ENCODE data around the gene SLC16A11.
A peak's percentile ranks its signal among the peaks of the same experiment; 100 is the strongest.
"Not testable (repeated sequence)": the region's sequence is repeated elsewhere in the genome, so short reads cannot be mapped to it uniquely, and the experiment has no call there.

SLC16A11 gene, protein sequence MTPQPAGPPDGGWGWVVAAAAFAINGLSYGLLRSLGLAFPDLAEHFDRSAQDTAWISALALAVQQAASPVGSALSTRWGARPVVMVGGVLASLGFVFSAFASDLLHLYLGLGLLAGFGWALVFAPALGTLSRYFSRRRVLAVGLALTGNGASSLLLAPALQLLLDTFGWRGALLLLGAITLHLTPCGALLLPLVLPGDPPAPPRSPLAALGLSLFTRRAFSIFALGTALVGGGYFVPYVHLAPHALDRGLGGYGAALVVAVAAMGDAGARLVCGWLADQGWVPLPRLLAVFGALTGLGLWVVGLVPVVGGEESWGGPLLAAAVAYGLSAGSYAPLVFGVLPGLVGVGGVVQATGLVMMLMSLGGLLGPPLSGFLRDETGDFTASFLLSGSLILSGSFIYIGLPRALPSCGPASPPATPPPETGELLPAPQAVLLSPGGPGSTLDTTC

DNA sequence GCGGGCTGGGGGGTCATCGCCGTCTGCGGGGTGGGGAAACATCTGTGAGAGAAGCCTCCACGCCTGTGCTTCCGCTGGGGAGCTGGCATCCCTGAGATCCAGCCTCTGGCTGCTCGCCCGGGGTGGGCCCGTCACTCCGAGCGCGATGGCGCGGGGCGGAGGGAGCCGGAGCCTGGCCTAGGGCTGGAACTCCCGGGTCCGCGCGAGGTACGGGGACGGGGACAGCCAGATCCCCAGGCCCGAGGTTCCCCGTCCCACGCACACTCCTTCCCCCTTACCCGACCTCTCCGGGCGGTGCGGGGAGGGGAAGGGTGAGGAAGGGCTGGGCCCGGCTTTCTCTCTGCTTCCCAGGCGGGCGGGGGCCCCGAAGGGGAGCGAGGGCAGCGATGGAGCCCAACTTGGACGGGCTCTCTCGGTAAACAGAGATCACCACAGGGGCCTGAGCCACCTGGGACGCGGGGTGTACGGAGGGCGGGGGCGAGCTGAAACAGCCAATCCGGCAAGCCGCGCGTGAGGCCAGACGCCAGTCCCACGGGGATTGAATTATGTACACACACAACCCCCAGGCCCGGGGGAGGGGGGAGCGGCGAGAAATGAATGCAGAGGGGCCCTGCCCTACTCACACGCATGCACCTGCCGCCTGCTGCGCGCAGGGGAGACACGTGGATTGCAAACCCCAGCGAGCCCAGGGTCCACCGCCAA lies at the start of gene SLC16A11:
TSS of gene SLC16A11 (minus strand) at position 596 of the 702 bp plus-strand sequence. CDS start at position 17, 579 bp downstream.
- DNase-seq = peak; percentile 46

DNA sequence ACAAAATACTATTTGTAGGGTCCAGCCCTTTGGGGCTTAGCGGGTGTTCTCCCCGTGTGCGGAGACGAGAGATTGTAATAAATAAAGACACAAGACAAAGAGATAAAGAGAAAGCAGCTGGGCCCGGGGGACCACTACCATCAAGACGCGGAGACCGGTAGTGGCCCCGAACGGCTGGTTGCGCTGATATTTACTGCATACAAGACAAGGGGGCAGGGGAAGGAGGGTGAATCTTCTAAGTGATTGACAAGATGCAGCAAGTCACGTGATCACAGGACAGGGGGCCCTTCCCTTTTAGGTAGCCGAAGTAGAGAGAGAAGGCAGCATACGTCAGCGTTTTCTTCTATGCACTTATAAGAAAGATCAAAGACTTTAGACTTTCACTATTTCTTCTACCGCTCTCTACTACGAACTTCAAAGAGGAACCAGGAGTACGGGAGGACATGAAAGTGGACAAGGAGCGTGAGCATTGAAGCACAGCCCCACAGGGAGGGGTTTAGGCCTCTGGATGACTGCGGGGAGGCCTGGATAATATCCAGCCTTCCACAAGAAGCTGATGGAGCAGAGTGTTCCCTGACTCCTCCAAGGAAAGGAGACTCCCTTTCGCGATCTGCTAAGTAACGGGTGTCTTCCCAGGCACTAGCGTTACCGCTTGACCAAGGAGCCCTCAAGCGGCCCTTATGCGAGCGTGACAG lies 47.6 kb upstream of the SLC16A11 start:
- DNase-seq = not testable (repeated sequence)

DNA sequence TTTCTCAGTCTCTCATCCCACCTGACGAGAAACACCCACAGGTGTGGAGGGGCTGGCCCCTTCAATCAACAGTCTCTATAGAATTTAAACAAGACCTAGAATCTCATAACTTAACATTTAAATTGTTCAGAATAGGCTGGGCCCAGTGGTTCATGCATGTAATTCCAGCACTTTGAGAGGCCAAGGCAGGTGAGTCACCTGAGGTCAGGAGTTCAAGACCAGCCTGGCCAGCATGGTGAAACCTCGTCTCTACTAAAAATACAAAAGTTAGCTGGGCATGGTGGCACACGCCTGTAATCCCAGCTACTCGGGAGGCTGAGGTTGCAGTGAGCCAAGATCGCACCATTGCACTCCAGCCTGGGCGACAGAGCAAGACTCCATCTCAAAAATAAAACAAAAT lies 45.7 kb upstream of the SLC16A11 start:
- not testable (repeated sequence) for DNase-seq

DNA sequence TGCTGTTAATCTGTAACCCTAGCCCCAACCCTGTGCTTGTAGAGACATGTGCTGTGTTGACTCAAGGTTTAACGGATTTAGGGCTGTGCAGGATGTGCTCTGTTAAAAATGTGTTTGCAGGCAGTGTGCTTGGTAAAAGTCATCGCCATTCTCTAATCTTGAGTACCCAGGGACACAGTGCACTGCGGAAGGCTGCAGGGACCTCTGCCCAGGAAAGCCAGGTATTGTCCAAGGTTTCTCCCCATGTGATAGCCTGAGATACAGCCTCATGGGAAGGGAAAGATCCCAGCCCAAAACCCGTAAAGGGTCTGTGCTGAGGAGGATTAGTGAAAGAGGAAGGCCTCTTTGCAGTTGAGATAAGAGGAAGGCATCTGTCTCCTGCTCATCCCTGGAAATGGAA lies 44.5 kb upstream of the SLC16A11 start:
- not testable (repeated sequence) for DNase-seq

DNA sequence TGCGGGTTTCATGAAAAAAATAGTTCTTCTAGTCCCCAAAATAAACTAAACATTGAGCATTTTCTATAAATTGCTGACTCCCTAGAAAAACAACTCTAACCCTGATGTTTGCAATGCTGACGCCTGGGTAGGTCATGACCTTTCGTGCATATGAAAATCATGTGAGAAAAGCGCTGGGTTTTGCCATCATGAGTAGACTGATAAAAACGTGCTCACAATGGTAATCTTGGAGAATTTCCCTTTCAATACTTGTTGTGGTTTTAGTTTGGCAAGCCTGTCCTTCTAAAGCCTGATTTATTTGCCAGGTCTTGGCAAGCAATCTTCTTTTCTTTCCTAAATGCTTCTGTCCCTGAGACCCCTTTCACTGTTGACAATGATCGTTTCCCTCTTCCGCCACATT lies 40.2 kb upstream of the SLC16A11 start:
- DNase-seq = no peak

DNA sequence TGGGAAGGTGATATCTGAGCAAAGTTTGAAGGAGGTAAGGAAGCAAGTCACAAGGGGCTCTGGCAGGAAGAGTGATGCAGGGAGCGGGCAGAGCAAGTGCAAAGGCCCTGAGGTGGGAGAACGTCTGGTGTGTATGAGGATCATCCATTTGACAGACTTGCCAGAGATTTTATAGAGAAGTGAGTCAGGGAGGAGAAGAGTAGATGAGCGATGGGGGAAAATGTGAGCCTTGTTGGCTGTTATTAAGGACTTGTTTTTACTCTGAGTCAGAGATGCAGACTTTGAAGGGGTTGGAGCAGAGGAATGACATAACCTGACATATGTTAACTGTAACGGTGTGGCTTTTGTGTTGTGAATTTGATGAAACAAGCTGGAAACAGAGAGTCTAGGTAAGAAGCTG lies 39.7 kb upstream of the SLC16A11 start:
- DNase-seq = peak; percentile 6

DNA sequence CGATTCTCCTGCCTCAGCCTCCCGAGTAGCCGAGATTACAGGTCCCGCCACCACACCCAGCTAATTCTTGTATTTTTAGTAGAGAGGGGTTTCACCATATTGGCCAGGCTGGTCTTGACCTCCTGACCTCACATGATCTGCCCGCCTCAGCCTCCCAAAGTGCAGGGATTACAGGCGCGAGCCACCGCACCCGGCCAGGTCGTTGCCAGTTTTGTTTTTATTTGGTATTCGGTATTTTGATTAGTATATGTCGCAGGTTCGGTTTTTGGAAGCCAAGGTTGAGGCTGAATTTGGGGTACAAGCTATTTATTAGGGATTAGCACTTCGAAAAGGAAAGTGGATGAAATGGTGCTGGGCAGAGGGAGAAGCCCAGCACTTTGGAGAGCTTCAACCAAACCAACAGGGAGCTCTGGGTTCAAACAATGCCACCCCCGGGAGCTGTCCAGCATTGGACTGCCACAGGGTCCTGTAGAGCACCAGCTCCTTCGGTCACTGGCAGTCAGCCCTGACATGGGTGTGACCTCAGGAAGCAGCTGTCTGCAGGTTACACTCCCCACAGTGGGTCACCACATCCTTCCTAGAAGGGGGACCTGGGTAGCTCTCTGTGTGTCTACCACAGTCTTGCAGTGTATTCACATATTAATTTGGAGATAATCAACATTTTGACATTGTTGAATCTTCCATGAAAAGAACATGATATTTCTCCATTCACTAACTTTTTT lies 37.6 kb upstream of the SLC16A11 start:
- DNase-seq = no peak

DNA sequence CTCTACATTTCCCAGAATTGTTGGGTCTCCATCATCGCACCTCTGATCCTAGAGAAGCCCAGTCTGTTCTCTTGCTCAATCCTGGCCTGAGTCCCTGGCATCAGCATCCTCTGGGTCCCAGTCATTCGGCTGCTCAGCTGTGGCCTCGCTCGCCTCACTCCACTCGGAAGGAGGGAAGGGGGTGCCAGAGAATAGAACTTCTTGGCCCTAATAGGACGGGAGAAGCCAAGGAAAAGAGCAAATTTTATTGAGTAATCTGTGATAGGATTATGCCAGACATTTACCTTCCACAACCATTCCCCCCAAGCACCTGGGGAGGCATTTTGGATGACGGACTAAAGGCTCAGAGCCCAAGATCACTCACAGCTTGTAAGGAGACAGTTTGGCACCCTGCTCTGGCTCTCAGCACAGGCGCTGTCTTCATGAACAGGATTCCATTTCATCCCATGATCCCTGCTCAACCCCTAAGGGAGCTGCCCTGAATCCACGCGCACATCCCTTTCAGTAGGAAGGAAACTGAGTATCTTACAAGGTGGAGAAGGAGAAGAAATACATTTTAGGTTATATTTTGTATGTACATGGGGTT lies 36.7 kb upstream of the SLC16A11 start:
- DNase-seq = no peak

DNA sequence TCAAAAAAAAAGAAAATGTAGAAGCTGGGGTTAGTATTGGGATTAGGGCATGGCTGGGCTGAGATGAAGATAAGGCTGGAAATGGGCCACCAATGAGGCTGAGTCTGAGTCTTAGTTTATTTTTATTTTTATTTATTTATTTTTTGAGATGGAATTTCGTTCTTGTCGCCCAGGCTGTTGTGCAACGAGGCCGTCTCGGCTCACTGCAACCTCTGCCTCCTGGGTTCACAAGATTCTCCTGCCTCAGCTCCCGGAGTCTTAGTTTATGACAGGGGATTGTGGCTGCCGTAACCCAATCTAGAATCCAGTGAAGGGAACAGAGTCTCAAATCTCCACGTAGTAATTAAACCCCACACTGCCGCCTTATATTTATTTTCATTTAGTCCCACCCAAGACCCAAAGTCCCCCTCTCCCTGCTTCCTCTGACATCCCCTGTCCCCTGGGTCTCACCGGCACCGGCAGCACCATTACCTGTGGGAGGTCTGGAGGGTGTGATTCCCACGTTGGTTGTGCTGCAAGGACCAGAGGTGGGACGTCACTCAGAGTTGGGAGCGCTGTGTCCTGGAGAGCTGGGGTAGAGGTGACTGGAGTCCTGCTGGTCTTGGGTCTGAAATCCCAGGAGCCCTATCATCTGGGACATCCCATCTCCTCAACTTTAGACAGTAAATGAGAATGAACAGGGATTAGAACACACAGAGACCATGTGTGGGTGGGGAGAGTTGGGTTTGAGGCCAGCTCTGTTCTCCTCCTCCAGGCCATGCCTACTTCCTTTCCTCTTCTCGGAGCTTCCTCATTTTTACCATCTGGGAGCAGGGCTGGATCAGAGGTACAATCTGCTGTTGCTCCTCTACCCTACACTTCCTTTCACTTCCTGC lies 35.9 kb upstream of the SLC16A11 start, which contains the start of gene CLEC10A:
TSS of gene CLEC10A (minus strand) at position 671 of the 875 bp plus-strand sequence. CDS start 1,439 bp downstream, outside the sequence.
- DNase-seq = no peak

DNA sequence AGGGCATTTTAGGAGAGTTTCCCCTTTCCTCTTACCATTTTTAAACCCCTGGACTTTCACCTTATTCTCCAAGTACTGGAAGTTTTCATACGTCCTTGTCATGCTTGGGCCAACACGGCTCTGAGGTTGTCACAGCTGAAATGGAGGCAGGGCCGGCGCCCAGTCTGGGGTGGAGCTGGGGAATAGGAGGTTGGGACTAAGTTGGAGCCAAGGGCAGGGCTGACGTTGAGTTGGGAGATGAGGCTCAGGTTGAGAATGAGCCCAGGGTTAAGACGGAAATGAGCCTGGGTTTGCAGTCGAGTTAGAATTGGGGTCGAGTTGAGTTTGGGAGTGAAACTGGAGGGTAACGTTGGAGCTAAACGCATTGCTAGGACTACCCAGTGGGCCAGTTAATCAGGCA lies 34.8 kb upstream of the SLC16A11 start:
- no peak for DNase-seq

DNA sequence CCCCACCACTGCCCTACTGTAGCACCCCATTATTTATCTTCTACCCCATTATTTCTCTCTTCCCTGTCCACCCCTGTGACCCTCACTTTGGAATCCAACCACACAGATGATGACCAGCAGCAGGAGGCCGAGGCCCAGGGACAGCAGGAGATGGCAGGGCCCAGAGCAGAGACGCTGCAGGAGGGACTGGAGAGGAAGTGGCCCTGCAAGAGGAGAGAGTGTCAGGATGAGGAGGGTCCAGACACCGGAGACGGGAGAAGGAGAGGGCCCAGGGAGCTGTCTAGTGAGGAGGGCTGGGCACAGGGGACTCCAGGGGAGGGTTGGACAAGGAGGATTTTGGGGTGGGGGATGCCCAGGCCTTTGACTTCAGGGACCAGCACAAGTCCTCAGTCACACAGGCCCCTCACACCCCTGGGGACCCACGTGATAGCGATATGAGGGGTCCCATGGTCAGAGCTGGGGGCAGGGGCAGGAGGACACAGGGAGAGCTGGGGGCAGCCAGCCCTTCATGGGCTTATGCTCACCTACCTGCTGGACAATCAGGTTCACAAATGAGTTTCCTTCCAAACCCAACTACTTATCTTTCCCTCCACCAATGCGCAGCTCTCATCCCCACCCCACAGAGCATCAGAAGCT lies 34.1 kb upstream of the SLC16A11 start:
- DNase-seq = no peak

DNA sequence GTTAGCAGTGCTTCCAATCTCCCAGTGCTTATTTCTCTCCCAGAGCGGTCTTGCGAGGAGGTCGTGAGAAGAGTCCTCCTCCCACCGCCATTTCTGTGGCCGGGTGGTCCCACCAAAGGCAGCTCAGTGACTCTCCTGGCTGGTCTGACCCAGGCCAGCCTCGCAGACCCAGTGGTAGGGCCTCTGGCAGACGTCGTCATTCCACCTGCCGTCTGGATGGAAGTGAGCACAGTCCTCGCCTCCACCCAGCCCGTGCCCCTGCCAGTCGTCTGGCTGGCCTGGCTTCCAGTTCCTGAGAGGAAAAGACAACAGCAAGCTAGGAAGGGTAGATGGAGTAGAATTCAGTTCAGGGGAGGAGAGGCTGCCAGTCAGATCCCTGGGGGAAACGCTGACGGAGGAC lies 31.0 kb upstream of the SLC16A11 start:
- no peak for DNase-seq

DNA sequence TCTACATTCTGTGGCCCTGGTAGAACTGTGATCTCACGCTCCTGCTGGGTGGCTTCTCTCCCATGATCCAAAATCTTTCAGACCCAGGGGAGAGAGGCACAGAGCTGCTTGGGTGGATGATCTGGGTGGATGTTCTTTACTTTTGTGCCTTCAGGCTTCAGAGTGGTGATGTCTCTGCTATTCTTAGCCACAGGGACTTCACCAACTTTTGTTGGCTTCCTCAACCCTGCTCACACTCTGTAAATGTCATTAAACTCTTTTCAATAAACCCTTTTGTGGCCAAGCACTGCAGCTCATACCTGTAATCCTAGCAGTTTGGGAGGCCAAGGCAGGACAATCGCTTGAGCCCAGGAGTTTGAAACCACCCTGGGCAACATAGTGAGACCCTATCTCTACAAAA lies 28.5 kb upstream of the SLC16A11 start:
- DNase-seq = no peak

DNA sequence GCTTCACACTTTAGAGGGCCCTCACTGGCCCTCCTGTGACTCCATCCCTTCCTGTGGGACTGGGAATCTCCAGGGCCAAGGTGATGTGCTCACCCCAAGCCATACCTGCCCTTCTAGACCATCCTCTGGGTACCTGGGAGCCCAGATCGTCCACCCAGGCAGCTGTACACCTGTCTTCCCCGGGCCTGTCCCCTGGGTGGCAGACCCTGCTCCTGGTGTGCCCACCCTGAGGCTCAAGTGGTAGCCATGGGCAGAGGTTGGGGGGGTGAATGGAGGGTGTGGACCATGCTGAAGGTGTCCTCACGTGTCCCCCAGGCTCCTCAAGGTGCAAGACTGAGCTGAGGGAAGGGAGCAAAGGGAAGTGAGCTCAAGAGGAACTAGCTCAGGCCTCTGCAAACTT lies 26.8 kb upstream of the SLC16A11 start:
- DNase-seq = no peak

DNA sequence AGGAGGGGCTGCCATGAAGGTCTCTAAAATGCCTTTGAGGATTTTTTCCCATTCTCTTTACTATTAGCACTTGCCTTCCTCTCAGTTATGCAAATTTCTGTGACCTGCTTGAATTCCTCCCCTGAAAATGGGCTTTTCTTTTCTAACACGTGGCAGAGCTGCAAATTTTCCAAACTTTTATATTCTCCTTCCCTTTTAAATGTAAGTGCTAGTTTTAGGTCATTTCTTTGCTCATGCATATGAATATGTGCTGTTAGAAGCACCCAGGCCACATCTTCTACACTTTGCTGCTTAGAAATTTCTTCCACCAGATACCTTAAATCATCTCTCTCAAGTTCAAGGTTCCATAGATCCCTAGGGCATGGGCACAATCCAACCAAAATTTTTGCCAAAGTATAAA lies 24.4 kb upstream of the SLC16A11 start:
- no peak for DNase-seq

DNA sequence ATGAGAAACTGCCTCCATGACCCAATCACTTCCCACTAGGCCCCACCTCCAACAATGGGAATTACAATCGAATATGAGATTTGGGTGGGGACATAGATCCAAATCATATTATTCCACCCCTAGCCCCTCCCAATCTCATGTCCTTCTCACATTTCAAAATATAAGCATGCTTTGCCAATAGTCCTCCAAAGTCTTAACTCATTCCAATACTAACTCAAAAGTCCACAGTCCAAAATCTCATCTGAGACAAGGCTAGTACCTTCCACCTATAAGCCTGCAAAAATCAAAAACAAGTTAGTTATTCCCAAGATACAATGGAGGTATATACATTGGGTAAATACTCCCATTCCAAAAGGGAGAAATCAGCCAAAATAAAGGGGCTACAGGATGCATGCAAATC lies 23.3 kb upstream of the SLC16A11 start:
- no peak for DNase-seq

DNA sequence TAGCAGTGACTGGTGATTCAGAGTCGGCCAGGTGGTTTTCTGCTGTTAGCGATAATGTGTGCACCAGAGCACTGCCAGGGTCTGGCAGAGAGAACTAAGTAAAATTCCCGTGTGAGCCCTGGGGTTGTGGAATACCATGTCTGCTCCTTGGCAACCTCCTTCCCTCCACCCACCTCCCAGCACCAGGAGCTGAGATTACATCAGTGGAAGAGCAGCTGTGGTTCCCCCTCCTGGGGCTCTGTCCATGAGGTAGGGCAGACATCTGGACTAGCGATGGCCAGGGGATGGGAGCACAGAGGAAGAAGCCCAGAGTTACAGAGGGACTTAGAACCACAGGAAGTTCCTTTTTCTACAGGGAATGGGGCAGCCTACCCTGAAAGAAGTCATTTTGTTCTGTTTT lies 20.4 kb upstream of the SLC16A11 start:
- no peak for DNase-seq

DNA sequence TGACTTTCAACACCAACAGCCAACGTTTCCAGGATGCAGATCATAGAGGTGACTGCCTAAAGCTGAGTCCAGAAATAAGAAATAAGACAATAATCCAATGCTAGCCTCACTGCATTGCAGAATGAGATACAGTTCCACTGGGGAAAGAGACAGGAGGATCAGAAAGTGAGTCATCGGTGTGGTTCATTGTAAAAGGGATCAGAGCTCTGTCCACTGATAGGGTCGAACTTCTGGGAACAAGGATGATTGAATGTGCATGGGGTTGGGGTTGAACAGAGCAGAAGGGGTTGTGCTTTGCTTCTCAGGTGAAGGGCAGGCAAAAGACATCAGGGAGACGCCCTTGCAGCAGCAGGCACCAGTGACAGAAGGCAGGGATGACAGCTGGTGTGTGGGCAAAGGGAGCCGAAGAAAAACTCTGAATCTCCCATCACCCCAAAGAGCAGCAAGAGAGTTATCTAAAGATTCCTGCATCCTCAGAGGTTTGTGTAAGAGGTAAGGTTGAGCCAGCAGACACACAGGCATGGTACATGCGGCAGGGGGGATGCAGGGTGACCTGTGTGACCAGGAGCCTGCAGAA lies 19.7 kb upstream of the SLC16A11 start:
- no peak for DNase-seq

DNA sequence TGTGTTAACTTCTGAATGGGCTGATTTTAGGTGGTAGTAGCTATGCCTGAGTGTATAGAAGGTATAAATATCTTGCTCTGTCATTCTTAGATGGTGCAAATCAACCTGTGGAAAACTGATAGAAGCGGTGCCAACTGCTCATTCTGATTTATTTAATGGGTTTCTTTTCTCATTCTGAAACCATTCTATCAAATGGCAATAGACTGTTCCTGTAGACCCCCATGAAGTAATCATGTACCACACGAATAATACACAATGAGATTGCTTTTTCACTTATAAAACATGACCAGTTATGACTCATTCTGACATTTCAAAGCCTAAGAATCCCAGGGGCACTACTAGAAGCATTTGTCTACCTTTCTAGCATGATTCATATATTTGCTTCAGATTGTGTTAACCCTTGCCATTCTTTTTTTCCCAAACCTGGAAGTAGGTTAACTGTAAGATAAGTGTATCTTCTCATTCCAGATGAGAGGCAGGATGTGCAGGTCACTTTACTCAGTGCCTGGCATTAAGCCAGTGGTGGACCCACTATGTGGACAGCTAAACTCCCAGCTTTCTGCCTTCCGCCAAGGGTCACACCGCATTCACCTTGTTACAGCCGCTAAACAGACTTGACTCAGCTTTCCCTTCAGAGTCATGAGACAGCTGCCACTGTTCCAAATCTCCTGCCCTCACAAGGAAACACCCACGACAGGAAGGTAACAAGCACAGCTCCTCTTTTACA lies 16.4 kb upstream of the SLC16A11 start:
- DNase-seq = peak; percentile 75
